ENCODE results near the gene A3GALT2.

The A3GALT2 gene

GRCh38 chr1:33332357-33332789, 11.5 kb upstream of the A3GALT2 start:
- DNase-seq (ENCODE audit: low spot score): no peak

GRCh38 chr1:33331444-33332356, 10.8 kb upstream of the A3GALT2 start:
- DNase-seq (ENCODE audit: low spot score): no peak

- DNase-seq (ENCODE audit: low spot score): no peak
These were observed 10.0 kb upstream of the A3GALT2 start for GRCh38 chr1:33330906-33331305.

GRCh38 chr1:33330361-33330890, 9.5 kb upstream of the A3GALT2 start:
- DNase-seq (ENCODE audit: low spot score): no peak

- no peak for DNase-seq (ENCODE audit: low spot score)
These were observed 8.9 kb upstream of the A3GALT2 start for GRCh38 chr1:33329600-33330305.

- no peak for DNase-seq (ENCODE audit: low spot score)
These were observed 7.9 kb upstream of the A3GALT2 start for GRCh38 chr1:33328817-33329216.

GRCh38 chr1:33327587-33328325, 6.9 kb upstream of the A3GALT2 start:
- peak; percentile 91 for DNase-seq (ENCODE audit: low spot score)

GRCh38 chr1:33326785-33327184, 5.9 kb upstream of the A3GALT2 start:
- no peak for DNase-seq (ENCODE audit: low spot score)

- no peak for DNase-seq (ENCODE audit: low spot score)
These were observed 4.0 kb upstream of the A3GALT2 start for GRCh38 chr1:33324677-33325575.

GRCh38 chr1:33323663-33324477, 3.0 kb upstream of the A3GALT2 start:
- DNase-seq (ENCODE audit: low spot score): no peak

- no peak for DNase-seq (ENCODE audit: low spot score)
These were observed 2.1 kb upstream of the A3GALT2 start for GRCh38 chr1:33322870-33323585.

GRCh38 chr1:33322109-33322508, 1.2 kb upstream of the A3GALT2 start:
- no peak for DNase-seq (ENCODE audit: low spot score)

GRCh38 chr1:33321178-33321577, 280 bp upstream of the A3GALT2 start:
- no peak for DNase-seq (ENCODE audit: low spot score)

GRCh38 chr1:33319949-33320618, 814 bp downstream of the A3GALT2 start:
- DNase-seq (ENCODE audit: low spot score): no peak

- DNase-seq (ENCODE audit: low spot score): no peak
These were observed 1.5 kb downstream of the A3GALT2 start for GRCh38 chr1:33319186-33319948.

- DNase-seq (ENCODE audit: low spot score): no peak
These were observed 3.0 kb downstream of the A3GALT2 start for GRCh38 chr1:33317946-33318345.

GRCh38 chr1:33317354-33317753, 3.5 kb downstream of the A3GALT2 start:
- peak; percentile 54 for DNase-seq (ENCODE audit: low spot score)

- no peak for DNase-seq (ENCODE audit: low spot score)
These were observed 4.3 kb downstream of the A3GALT2 start for GRCh38 chr1:33316601-33317000.
